IMR-90 (cell line): ENCODE data around the gene ATP12A. TPM values are rescaled to one million over a fixed set of nuclear protein-coding genes. Genes with fewer than 3 reads are reported as not detected.

Experiments
- ATAC-seq: fragments of 200-7000 bp; cut with Tn5 transposase; 2 replicates; pipeline ENCODE4 v1.9.1; 2020; ENCODE audit warnings: low read depth, mild to moderate bottlenecking, moderate library complexity
- BruUV-seq: library from RNA; stranded (reverse); fragments of 400-500 nt; replicated peaks from 2 replicates; lab custom pipeline; 2021; lab: Mats Ljungman, UMichigan
- CTCF ChIA-PET: fragments of 300-600 bp; formaldehyde crosslinking; extraction: SDS; loops from one replicate; lab custom pipeline; 2021; ENCODE audit warnings: antibody characterized with exemption; lab: Yijun Ruan, JAX
- POLR2A ChIA-PET: fragments of 300-600 bp; sonication (Branson Sonifier 250); formaldehyde crosslinking; loops from one replicate; lab custom pipeline; 2022; ENCODE audit warnings: antibody characterized with exemption; ENCODE audit not compliant: unreplicated experiment; lab: Charles Lee
- DNase-seq: peaks from one replicate; pipeline ENCODE4 v3.0.0; 2013
- H2AFZ ChIP-seq: replicated peaks from 2 replicates; pipeline ENCODE3; 2013; ENCODE audit warnings: low read length, mild to moderate bottlenecking; ENCODE audit not compliant: poor library complexity
- H2AK5ac ChIP-seq: 2 replicates; pipeline ENCODE4 v1.6.1; 2013; ENCODE audit warnings: low read depth, low read length, inconsistent platforms
- H2AK9ac ChIP-seq: replicated peaks from 2 replicates; pipeline ENCODE3; 2013; ENCODE audit warnings: mild to moderate bottlenecking, low read depth, low read length, moderate library complexity; ENCODE audit not compliant: poor library complexity
- H2BK120ac ChIP-seq: 2 replicates; pipeline ENCODE4 v1.6.1; 2013; ENCODE audit warnings: low read depth, low read length, inconsistent platforms
- H2BK15ac ChIP-seq: 3 replicates; pipeline ENCODE4 v1.6.1; 2013; ENCODE audit warnings: low read depth, low read length, inconsistent platforms
- H2BK20ac ChIP-seq: 2 replicates; pipeline ENCODE4 v1.6.1; 2013; ENCODE audit warnings: low read depth, mild to moderate bottlenecking, inconsistent platforms, low read length, moderate library complexity
- H2BK5ac ChIP-seq: 2 replicates; pipeline ENCODE4 v1.6.1; 2013; ENCODE audit warnings: mild to moderate bottlenecking, low read depth, low read length, inconsistent platforms; ENCODE audit not compliant: poor library complexity, severe bottlenecking
- H3K14ac ChIP-seq: replicated peaks from 2 replicates; pipeline ENCODE4 v1.6.1; 2013; ENCODE audit warnings: low read depth, low read length, inconsistent platforms
- H3K18ac ChIP-seq: 2 replicates; pipeline ENCODE4 v1.6.1; 2013; ENCODE audit warnings: low read depth, low read length, control low read depth
- H3K23ac ChIP-seq: 2 replicates; pipeline ENCODE4 v1.6.1; 2013; ENCODE audit warnings: low read depth, low read length, inconsistent platforms
- H3K27ac ChIP-seq: 2 replicates; pipeline ENCODE4 v1.5.1; 2013; ENCODE audit warnings: mild to moderate bottlenecking, control low read depth, low read length; ENCODE audit not compliant: insufficient read depth
- H3K27me3 ChIP-seq: 2 replicates; pipeline ENCODE4 v1.6.1; 2013; ENCODE audit warnings: low read length; ENCODE audit not compliant: control insufficient read depth, insufficient read depth
- H3K36me3 ChIP-seq: 2 replicates; pipeline ENCODE4 v1.6.1; 2013; ENCODE audit warnings: low read length, mixed read lengths; ENCODE audit not compliant: control insufficient read depth, insufficient read depth
- H3K4ac ChIP-seq: 2 replicates; pipeline ENCODE4 v1.6.1; 2013; ENCODE audit warnings: low read depth, low read length, inconsistent platforms
- H3K4me1 ChIP-seq: 2 replicates; pipeline ENCODE4 v1.6.1; 2013; ENCODE audit warnings: low read length, mixed read lengths; ENCODE audit not compliant: control insufficient read depth, insufficient read depth
- H3K4me2 ChIP-seq: 2 replicates; pipeline ENCODE4 v1.6.1; 2013; ENCODE audit warnings: low read depth, mild to moderate bottlenecking, control low read depth, low read length, moderate library complexity
- H3K4me3 ChIP-seq: 2 replicates; pipeline ENCODE4 v1.5.1; 2013; ENCODE audit warnings: low read depth, mild to moderate bottlenecking, control low read depth, low read length, moderate library complexity; ENCODE audit not compliant: insufficient read depth
- H3K56ac ChIP-seq: 2 replicates; pipeline ENCODE4 v1.6.1; 2013; ENCODE audit warnings: low read length, inconsistent platforms; ENCODE audit not compliant: insufficient read depth; ENCODE audit errors: extremely low read depth
- H3K79me1 ChIP-seq, 2 experiments: 2 replicates each; pipeline ENCODE4 v1.6.1; 2013; ENCODE audit warnings: low read length in 2 of 2, inconsistent platforms in 1 of 2, low read depth in 1 of 2
- H3K9ac ChIP-seq: 2 replicates; pipeline ENCODE4 v1.6.1; 2013; ENCODE audit warnings: low read depth, low read length, control low read depth
- H3K9me1 ChIP-seq: 2 replicates; pipeline ENCODE4 v1.6.1; 2013; ENCODE audit warnings: low read length, inconsistent platforms; ENCODE audit not compliant: insufficient read depth
- H3K9me3 ChIP-seq: 2 replicates; pipeline ENCODE4 v1.6.1; 2013; ENCODE audit warnings: low read length; ENCODE audit not compliant: control insufficient read depth, insufficient read depth
- H4K20me1 ChIP-seq: 2 replicates; pipeline ENCODE4 v1.6.1; 2013; ENCODE audit warnings: low read length, inconsistent platforms; ENCODE audit not compliant: insufficient read depth
- H4K5ac ChIP-seq: 2 replicates; pipeline ENCODE4 v1.6.1; 2013; ENCODE audit warnings: mild to moderate bottlenecking, low read depth, low read length, control low read depth
- H4K8ac ChIP-seq, 2 experiments: 2 replicates each; pipeline ENCODE4 v1.6.1; 2013; ENCODE audit warnings: low read depth in 2 of 2, low read length in 2 of 2, control low read depth in 1 of 2, inconsistent platforms in 1 of 2
- H4K91ac ChIP-seq: 2 replicates; pipeline ENCODE4 v1.6.1; 2013; ENCODE audit warnings: low read depth, low read length, inconsistent platforms; ENCODE audit not compliant: insufficient read depth
- BHLHE40 ChIP-seq: fragments of 150-350 bp; IDR thresholded peaks from 2 replicates; pipeline ENCODE4 v1.6.1; 2016; ENCODE audit warnings: mild to moderate bottlenecking, low read depth, low read length
- CEBPB ChIP-seq: IDR thresholded peaks from 2 replicates; pipeline ENCODE4 v1.6.1; 2012; ENCODE audit warnings: low read depth, low read length, improper control_type of control experiment
- CHD1 ChIP-seq: IDR thresholded peaks from 2 replicates; pipeline ENCODE4 v1.6.1; 2012; ENCODE audit warnings: low read depth, low read length, improper control_type of control experiment
- FOS ChIP-seq: fragments of 150-350 bp; IDR thresholded peaks from 2 replicates; pipeline ENCODE4 v1.6.1; 2016; ENCODE audit warnings: low read depth, low read length
- MAFK ChIP-seq: IDR thresholded peaks from 2 replicates; pipeline ENCODE4 v1.6.1; 2012; ENCODE audit warnings: low read depth, low read length, improper control_type of control experiment
- MAZ ChIP-seq: IDR thresholded peaks from 2 replicates; pipeline ENCODE4 v1.6.1; 2012; ENCODE audit warnings: low read depth, mild to moderate bottlenecking, low read length, improper control_type of control experiment, moderate library complexity, borderline replicate concordance
- NFE2L2 ChIP-seq: fragments of 150-350 bp; IDR thresholded peaks from 2 replicates; pipeline ENCODE4 v1.6.1; 2016; ENCODE audit warnings: low read depth, mild to moderate bottlenecking, low read length
- RAD21 ChIP-seq: IDR thresholded peaks from 2 replicates; pipeline ENCODE4 v1.6.1; 2012; ENCODE audit warnings: low read length, improper control_type of control experiment
- RCOR1 ChIP-seq: IDR thresholded peaks from 2 replicates; pipeline ENCODE4 v1.6.1; 2012; ENCODE audit warnings: mild to moderate bottlenecking, low read length, improper control_type of control experiment; ENCODE audit not compliant: insufficient replicate concordance
- RFX5 ChIP-seq: IDR thresholded peaks from 2 replicates; pipeline ENCODE4 v1.8.0; 2012; ENCODE audit warnings: low read depth, mild to moderate bottlenecking, low read length, moderate library complexity
- SMC3 ChIP-seq: fragments of 150-350 bp; IDR thresholded peaks from 2 replicates; pipeline ENCODE4 v1.6.1; 2016; ENCODE audit warnings: low read depth, mild to moderate bottlenecking, antibody characterized with exemption, low read length, moderate library complexity
- WGBS, 2 experiments: methylation state at CpG; one replicate each; pipeline versions ENCODE4 v1.1.5 to v1.1.7; 2013; ENCODE audit warnings: missing lambda C conversion rate in 2 of 2; ENCODE audit not compliant: insufficient read length in 1 of 2; ENCODE audit errors: extremely low coverage in 2 of 2; 5-methylcytosine and 5-hydroxymethylcytosine counted together
- dilution Hi-C: fragments of 300-500 bp; cut with HindIII; formaldehyde crosslinking; loops from one replicate; pipeline ENCODE4 v1.14.3; 2018; ENCODE audit warnings: low sequenced_read_pairs; ENCODE audit not compliant: unreplicated experiment
- in situ Hi-C: fragments of 300-500 bp; cut with MboI; formaldehyde crosslinking; loops from 3 replicates; pipeline ENCODE4 v1.14.3; 2019; ENCODE audit warnings: low sequenced_read_pairs, inconsistent platforms, mixed read lengths
- intact Hi-C: fragments of 100-400 bp; cut with micrococcal nuclease; formaldehyde crosslinking; loops from 2 replicates; pipeline ENCODE4 v1.10.0; 2022
- polyA plus RNA-seq, 3 experiments: library from polyadenylated mRNA; depleted of rRNA; stranded (reverse); fragments of >200 nt; gene quantifications; 2 replicates each; pipeline ENCODE4 v1.2.3, GENCODE V29; 2012; ENCODE audit warnings: low replicate concordance in 1 of 3
- total RNA-seq: library from RNA; depleted of rRNA; stranded (reverse); fragments of >200 nt; gene quantifications from 2 replicates; pipeline ENCODE4 v1.2.3, GENCODE V29; 2012
- TF ChIP-seq, protein P1 (sequence below): fragments of 150-350 bp; IDR thresholded peaks from 2 replicates; pipeline ENCODE4 v1.6.1; 2016; ENCODE audit warnings: low read depth, mild to moderate bottlenecking, low read length, moderate library complexity, borderline replicate concordance
- TF ChIP-seq, protein P2 (sequence below): conservative IDR thresholded peaks from 2 replicates; pipeline ENCODE4 v1.5.1; 2012; ENCODE audit warnings: mild to moderate bottlenecking, low read depth, low read length, improper control_type of control experiment
- TF ChIP-seq, protein P3 (sequence below): fragments of 150-350 bp; IDR thresholded peaks from 2 replicates; pipeline ENCODE4 v1.6.1; 2017; ENCODE audit warnings: mild to moderate bottlenecking, antibody characterized with exemption, low read length, low read depth

ATP12A gene
- total and polyA plus RNA-seq, 2 of the 4 experiments (the other 2 are of a cell fraction) = not detected

- DNase-seq = no peak
- no TSS peak for BruUV-seq
- in situ Hi-C loops = no loop called here
Measured at GRCh38 chr13:24737042-24737441, 56.8 kb downstream of the ATP12A start.

More at GRCh38 chr13:24737042-24737441, 56.8 kb downstream of the ATP12A start:
- TF ChIP-seq MAFK (no peak), MAZ (no peak), RCOR1 (no peak), CHD1 (no peak), NFE2L2 (no peak), RFX5 (no peak), CEBPB (no peak), BHLHE40 (no peak), SMC3 (no peak), FOS (no peak), RAD21 (no peak)
- TF ChIP-seq, protein P1, sequence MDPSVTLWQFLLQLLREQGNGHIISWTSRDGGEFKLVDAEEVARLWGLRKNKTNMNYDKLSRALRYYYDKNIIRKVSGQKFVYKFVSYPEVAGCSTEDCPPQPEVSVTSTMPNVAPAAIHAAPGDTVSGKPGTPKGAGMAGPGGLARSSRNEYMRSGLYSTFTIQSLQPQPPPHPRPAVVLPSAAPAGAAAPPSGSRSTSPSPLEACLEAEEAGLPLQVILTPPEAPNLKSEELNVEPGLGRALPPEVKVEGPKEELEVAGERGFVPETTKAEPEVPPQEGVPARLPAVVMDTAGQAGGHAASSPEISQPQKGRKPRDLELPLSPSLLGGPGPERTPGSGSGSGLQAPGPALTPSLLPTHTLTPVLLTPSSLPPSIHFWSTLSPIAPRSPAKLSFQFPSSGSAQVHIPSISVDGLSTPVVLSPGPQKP = no peak
- TF ChIP-seq, protein P2, sequence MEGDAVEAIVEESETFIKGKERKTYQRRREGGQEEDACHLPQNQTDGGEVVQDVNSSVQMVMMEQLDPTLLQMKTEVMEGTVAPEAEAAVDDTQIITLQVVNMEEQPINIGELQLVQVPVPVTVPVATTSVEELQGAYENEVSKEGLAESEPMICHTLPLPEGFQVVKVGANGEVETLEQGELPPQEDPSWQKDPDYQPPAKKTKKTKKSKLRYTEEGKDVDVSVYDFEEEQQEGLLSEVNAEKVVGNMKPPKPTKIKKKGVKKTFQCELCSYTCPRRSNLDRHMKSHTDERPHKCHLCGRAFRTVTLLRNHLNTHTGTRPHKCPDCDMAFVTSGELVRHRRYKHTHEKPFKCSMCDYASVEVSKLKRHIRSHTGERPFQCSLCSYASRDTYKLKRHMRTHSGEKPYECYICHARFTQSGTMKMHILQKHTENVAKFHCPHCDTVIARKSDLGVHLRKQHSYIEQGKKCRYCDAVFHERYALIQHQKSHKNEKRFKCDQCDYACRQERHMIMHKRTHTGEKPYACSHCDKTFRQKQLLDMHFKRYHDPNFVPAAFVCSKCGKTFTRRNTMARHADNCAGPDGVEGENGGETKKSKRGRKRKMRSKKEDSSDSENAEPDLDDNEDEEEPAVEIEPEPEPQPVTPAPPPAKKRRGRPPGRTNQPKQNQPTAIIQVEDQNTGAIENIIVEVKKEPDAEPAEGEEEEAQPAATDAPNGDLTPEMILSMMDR = no peak
- TF ChIP-seq, protein P3, sequence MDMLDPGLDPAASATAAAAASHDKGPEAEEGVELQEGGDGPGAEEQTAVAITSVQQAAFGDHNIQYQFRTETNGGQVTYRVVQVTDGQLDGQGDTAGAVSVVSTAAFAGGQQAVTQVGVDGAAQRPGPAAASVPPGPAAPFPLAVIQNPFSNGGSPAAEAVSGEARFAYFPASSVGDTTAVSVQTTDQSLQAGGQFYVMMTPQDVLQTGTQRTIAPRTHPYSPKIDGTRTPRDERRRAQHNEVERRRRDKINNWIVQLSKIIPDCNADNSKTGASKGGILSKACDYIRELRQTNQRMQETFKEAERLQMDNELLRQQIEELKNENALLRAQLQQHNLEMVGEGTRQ = no peak
- Histone ChIP-seq H3K4ac (no peak overlapping the region), H3K4me2 (no peak overlapping the region), H4K20me1 (no peaks in the 10 kb centered on the region), H3K27me3 (no peaks in the 10 kb centered on the region; the same call in 1 of the 2 replicates), H2AK5ac (no peak overlapping the region), H2BK15ac (no peak overlapping the region), H3K18ac (no peak overlapping the region), H3K9ac (no peak overlapping the region), H3K9me1 (no peaks in the 10 kb centered on the region), H4K5ac (no peak overlapping the region), H2AFZ (no peak overlapping the region), H3K36me3 (no peaks in the 10 kb centered on the region), H3K23ac (no peak overlapping the region), H3K27ac (no peak overlapping the region), H3K14ac (no peak overlapping the region), H2BK120ac (no peak overlapping the region), H2AK9ac (no peak overlapping the region), H4K91ac (no peak overlapping the region), H2BK20ac (no peak overlapping the region), H3K4me1 (no peaks in the 10 kb centered on the region), H3K79me1 (no peaks in the 10 kb centered on the region), H3K9me3 (no peaks in the 10 kb centered on the region), H2BK5ac (no peak overlapping the region), H3K4me3 (no peak overlapping the region), H3K56ac (no peak overlapping the region), H4K8ac (no peak overlapping the region)
- WGBS, 2 experiments = 52% methylated on average over 3 of the region's 6 CpGs; no CpG with 5 or more reads in 1 of the 2 experiments
- POLR2A ChIA-PET = no interaction called here
- CTCF ChIA-PET = interaction anchor here (1.2 kb wide), 1 partner anchor 10 kb away, joined by 3 read pairs; no protein-coding TSS in a partner anchor
- no peak for ATAC-seq
- dilution Hi-C loops (no loop called here), intact Hi-C loops (no loop called here)
